Umbilical cord (tissue), 2 donors: ENCODE measurements around the gene MYLK. TPM values are rescaled to one million over a fixed set of nuclear protein-coding genes. Genes with fewer than 3 reads are reported as not detected.
"Not testable (repeated sequence)": the region's sequence is repeated elsewhere in the genome, so short reads cannot be mapped to it uniquely, and the experiment has no call there.

ENCODE experiments used
- DNase-seq: peaks from one replicate; pipeline ENCODE4 v3.0.0-alpha.2; 2015; ENCODE audit warnings: low spot score
- total RNA-seq: library from RNA; depleted of rRNA; stranded (reverse); fragments of >200 nt; gene quantifications from one replicate; pipeline ENCODE4 v1.2.3, GENCODE V29; 2014; ENCODE audit warnings: low replicate concordance; ENCODE audit not compliant: insufficient read depth

Gene MYLK
- total RNA-seq, 1 donor from 2014 or later, result 1,145 TPM

DNA sequence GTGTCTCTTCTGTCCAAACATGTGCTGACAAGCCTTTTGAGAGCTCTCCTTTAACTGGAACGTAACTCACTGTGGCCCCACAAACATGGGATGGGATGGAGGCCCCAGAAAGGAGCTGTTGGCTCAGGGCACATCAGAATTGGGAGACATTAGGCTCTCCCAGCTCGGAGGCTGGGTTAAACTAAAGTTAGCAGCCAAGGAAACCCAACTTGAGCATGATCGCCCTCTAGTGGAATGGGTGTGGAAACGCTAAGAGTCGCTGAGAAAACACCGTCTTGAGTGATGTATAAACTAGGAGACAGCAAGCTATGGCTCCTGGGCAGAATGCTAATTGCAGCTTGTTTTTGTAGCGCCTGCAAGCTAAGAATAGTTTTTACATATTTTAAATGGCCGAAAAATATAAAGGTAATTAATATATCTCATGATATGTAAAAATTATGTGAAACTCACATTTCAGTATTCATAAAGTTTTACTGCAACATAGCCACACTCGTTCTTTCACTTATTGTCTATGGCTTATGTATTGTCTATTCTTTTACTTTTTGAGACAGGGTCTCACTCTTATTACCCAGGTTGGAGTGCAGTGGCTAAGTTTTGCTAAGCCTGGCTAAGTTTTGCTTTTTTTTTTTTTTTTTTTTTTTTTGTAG is 160.5 kb downstream of the MYLK start:
- DNase-seq, result peak; percentile 88

DNA sequence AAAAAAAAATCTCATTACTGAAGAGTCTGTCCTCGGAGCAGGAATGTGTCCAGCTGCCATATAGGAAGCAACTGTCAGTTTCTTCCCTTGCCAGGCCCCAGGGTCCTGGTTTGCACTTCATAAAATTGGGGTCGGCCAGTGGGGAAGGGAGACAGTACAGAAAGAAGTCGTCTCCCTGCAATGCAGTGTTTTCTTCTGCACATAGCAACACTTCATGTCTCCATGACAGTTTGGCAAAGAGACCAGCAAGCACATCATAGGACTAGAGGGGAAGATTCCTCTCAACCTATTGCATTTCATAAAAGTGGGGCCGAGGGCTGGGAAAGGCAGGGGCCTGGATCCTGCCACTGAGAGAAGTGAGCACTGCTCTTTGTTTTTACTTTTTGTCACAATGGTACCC is 161.1 kb downstream of the MYLK start:
- no peak for DNase-seq

DNA sequence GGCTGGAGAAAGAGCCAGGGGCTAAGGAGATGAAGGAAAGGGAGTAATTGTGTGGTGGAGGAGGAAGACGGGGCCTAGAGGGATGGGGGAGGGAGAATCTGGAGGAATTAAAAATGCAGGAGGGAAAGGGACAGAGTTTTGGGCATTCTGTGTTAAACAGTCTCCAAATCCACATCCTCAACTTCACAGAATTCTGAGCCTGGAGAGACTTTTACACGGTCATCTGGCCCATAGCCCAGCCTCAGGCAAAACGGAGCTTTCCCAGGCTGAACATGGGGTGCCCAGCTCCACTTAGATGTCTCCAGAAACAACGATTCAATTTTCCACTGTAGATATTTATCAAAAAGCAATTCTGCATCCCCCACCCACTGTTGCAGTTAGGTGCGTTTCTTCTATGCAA is 161.7 kb downstream of the MYLK start:
- DNase-seq, result peak; percentile 33

- DNase-seq, result no peak
Observed at GRCh38 chr3:123722021-123722420, 162.1 kb downstream of the MYLK start.

GRCh38 chr3:123721095-123721689 is 162.9 kb downstream of the MYLK start:
- DNase-seq, result not testable (repeated sequence)

DNA sequence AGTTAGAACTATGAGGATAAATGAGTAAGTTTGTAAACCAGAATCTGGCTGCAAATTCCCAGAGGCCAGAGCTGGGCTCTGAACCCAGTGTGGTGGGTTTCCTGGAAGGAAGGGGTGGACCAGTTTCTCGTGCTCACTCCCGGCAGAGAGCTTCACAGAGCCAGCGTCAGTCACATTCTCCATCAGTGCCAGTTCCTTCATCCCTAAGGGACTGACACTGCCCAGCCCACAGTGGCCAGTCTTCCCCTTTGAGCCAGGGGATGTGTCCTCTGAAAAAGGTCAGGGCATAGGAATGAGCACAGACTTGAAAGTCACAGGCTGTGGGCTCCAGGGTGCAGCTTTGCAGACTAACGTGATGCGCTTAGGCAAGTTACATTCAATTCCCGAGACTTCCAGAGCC is 163.5 kb downstream of the MYLK start:
- DNase-seq, result no peak

- DNase-seq, result peak; percentile 63
Observed at GRCh38 chr3:123719862-123720453, 164.2 kb downstream of the MYLK start.

GRCh38 chr3:123719061-123719756 is 164.9 kb downstream of the MYLK start:
- DNase-seq, result peak; percentile 94

GRCh38 chr3:123718108-123718507 is 166.0 kb downstream of the MYLK start:
- no peak for DNase-seq

DNA sequence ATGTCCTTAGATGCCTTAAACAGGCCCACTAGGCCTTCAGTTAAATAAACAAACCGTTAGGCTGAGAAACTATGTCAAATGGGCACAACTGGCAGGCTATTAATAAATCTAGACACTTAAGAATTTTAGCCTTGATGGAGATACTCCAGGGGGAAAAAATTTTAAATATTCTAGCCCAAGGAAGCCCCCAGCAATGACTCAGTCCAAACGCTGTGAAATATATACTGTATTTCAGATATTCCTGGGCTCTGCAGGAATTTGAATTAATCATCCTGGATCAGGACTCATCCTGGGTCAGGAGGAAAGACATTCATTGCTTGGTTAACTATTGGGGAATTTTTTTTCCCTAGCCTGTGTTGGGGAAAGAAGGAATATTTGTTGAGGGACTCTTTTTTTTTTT is 166.7 kb downstream of the MYLK start:
- peak; percentile 59 for DNase-seq

DNA sequence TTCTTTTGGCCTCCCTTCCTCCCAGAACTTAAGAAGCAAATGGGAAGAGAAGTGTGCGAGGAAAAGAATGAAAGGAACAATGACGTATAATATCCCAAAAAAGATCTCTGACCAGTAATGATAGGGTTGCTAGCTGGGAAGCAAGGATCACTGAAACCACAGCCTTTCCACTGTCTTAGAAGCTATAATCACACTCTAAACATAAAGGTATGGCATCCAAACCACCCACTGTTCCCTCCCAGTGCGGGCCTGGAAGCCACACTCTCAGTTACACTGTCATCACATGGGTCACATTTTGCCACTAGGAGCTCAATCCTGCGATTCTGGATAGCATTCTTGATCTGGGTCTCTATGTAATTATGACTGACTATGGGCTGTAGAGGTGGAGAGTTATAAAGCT is 167.7 kb downstream of the MYLK start:
- DNase-seq, result no peak

GRCh38 chr3:123713211-123713610 is 170.9 kb downstream of the MYLK start:
- no peak for DNase-seq

GRCh38 chr3:123712077-123712860 is 171.9 kb downstream of the MYLK start:
- DNase-seq, result no peak

DNA sequence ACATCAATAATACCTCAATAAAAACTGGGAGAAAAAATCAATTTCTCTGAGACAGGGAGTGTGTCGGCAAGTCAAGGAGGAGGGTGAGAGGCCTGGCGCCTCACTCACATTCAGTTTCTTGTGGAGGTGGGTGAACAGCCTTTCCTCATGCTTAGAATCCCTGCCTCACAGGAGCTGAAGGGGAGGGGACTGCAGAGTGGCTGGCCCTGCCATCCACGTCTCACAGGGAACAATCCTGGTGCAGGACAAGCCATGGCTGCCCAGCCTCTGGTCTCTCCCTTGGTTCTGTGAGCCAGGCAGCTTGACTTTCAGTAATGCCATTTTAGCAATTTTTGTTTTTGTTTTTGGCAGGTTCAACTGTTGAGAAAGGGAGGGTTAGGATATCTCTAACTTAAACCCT is 172.8 kb downstream of the MYLK start:
- DNase-seq, result no peak

DNA sequence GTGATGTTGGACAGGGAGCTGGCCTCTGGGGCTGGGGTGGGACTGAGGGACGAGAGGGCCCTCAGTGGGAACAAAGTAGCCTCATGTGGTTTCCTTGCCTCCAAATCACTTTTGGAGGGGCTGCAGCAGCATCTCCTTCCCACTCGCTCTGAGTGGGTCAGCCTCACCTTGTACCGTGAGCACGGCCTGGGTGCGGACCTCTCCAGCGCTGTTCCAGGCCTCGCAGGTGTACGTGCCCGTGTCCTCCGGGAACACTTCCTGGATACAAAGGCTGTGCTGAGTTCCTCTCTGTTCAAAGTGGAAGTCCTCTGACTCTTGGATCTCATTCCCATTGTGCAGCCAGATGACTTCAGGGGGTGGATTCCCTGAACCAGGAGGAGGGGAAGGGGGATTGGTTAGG is 175.6 kb downstream of the MYLK start:
- no peak for DNase-seq

- DNase-seq, result not testable (repeated sequence)
Observed at GRCh38 chr3:123707641-123708040, 176.5 kb downstream of the MYLK start.

DNA sequence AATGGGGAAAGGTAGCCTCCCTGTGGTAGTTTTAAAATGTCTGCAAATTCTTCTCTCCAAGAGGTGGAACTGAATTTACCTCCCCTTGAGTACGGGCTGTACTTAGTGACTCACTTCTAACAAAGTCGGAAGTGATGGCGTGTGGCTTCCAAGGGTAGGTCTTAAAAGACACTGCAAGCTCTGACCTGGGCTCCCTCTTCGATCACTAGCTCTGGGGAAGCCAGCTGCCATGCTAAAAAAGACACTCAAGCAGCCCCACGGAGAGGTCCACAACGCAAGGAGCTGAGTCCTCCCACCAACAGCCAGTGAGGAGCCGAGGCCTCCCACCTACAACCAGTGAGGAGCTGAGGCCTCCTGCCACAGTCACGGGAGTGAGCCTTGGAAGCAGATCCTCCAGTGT is 177.3 kb downstream of the MYLK start:
- DNase-seq, result no peak

- DNase-seq, result peak; percentile 65
Observed at GRCh38 chr3:123705488-123706285, 178.4 kb downstream of the MYLK start.

DNA sequence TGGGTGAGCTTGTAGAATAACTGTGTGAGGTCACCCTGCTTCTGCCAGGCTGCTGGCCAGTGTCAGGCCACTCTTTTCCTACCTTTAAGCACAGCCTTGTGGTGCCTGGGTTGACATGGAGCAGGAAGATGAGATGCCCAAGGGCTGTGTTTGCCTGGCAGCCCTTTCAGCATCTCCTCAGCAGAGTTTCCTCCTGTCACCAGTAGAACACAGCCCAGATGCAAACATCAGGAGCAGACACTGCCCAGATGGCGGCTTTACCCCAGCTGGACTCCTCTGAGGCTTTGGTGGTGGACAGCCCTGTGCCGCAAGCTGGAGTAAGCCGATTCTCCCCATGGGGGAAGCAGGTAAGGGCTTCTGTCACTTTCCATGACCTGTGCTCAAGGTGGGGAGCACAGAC is 180.5 kb downstream of the MYLK start:
- not testable (repeated sequence) for DNase-seq

DNA sequence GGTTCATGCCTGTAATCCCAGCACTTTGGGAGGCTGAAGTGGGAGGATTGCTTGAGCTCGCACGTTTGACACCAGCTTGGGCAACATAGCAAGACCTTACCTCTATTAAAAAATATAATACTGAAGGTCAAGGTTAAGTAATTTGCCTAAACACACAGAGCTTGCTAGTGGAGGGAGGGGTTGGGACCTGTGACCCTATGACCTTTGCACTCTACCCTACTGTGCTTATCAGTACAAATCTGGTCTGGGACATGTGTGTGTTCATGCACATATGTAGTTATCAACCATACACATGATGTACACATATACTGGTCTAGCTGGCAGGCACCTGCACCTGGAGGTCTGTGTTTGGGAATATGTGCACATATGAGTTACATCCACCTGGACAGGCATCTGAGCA is 181.4 kb downstream of the MYLK start:
- DNase-seq, result no peak

GRCh38 chr3:123702057-123702456 is 182.1 kb downstream of the MYLK start:
- peak; percentile 73 for DNase-seq
